Trophoblast cell (in vitro differentiated cells and primary cell): ENCODE data around the gene DIRAS1.

Source experiments
- DNase-seq, 2 donors: peaks; one replicate each; pipeline ENCODE4 v3.0.0-alpha.2; 2016
- H2AFZ ChIP-seq: 2 replicates; pipeline ENCODE4 v1.6.1; 2013; ENCODE audit warnings: low read length, moderate library complexity, mild to moderate bottlenecking; ENCODE audit not compliant: insufficient read depth, poor library complexity
- H2AK5ac ChIP-seq: 2 replicates; pipeline ENCODE4 v1.6.1; 2013; ENCODE audit warnings: mild to moderate bottlenecking, low read length
- H2BK120ac ChIP-seq: 2 replicates; pipeline ENCODE4 v1.6.1; 2013; ENCODE audit warnings: low read length, mild to moderate bottlenecking, moderate library complexity; ENCODE audit not compliant: insufficient read depth, poor library complexity
- H2BK12ac ChIP-seq: 2 replicates; pipeline ENCODE4 v1.6.1; 2013; ENCODE audit warnings: mild to moderate bottlenecking, low read length, moderate library complexity
- H2BK5ac ChIP-seq: 2 replicates; pipeline ENCODE4 v1.6.1; 2013; ENCODE audit warnings: low read length, low read depth, moderate library complexity, mild to moderate bottlenecking; ENCODE audit not compliant: poor library complexity
- H3K14ac ChIP-seq: 2 replicates; pipeline ENCODE4 v1.6.1; 2013; ENCODE audit warnings: mild to moderate bottlenecking, low read length
- H3K18ac ChIP-seq: 2 replicates; pipeline ENCODE4 v1.6.1; 2013; ENCODE audit warnings: mild to moderate bottlenecking, low read length
- H3K23ac ChIP-seq: 2 replicates; pipeline ENCODE4 v1.6.1; 2013; ENCODE audit warnings: low read length
- H3K27ac ChIP-seq: 2 replicates; pipeline ENCODE4 v1.5.1; 2013; ENCODE audit warnings: low read depth, mild to moderate bottlenecking, inconsistent platforms, low read length, moderate library complexity
- H3K27me3 ChIP-seq: 2 replicates; pipeline ENCODE4 v1.6.1; 2013; ENCODE audit warnings: inconsistent platforms, mild to moderate bottlenecking, low read length, moderate library complexity; ENCODE audit not compliant: insufficient read depth
- H3K36me3 ChIP-seq, 2 experiments: 1 replicate in 1 of 2; 2 replicates in 1 of 2; pipeline ENCODE4 v1.6.1; 2013; ENCODE audit warnings: low read length in 2 of 2, mild to moderate bottlenecking in 2 of 2, moderate library complexity in 1 of 2; ENCODE audit not compliant: insufficient read depth in 2 of 2, control insufficient read depth in 1 of 2
- H3K4ac ChIP-seq: 2 replicates; pipeline ENCODE4 v1.6.1; 2013; ENCODE audit warnings: low read depth, mild to moderate bottlenecking, low read length, moderate library complexity
- H3K4me1 ChIP-seq, 2 experiments: 1 replicate in 1 of 2; 2 replicates in 1 of 2; pipeline ENCODE4 v1.6.1; 2013; ENCODE audit warnings: low read length in 2 of 2, mild to moderate bottlenecking in 2 of 2, moderate library complexity in 1 of 2; ENCODE audit not compliant: insufficient read depth in 2 of 2, control insufficient read depth in 1 of 2
- H3K4me2 ChIP-seq: 2 replicates; pipeline ENCODE4 v1.6.1; 2013; ENCODE audit warnings: inconsistent platforms, mild to moderate bottlenecking, low read length, moderate library complexity
- H3K4me3 ChIP-seq: 2 replicates; pipeline ENCODE4 v1.5.1; 2013; ENCODE audit warnings: mild to moderate bottlenecking, low read depth, low read length, inconsistent platforms
- H3K79me1 ChIP-seq: one replicate; pipeline ENCODE4 v1.6.1; 2013; ENCODE audit warnings: low read length
- H3K79me2 ChIP-seq: 2 replicates; pipeline ENCODE4 v1.6.1; 2013; ENCODE audit warnings: low read length, mild to moderate bottlenecking; ENCODE audit not compliant: control insufficient read depth, insufficient read depth, poor library complexity
- H3K9ac ChIP-seq: 2 replicates; pipeline ENCODE4 v1.6.1; 2013; ENCODE audit warnings: mild to moderate bottlenecking, low read length
- H3K9me3 ChIP-seq: 2 replicates; pipeline ENCODE4 v1.6.1; 2013; ENCODE audit warnings: low read depth, mild to moderate bottlenecking, control low read depth, inconsistent platforms, low read length; ENCODE audit not compliant: insufficient read depth
- H4K12ac ChIP-seq: 2 replicates; pipeline ENCODE4 v1.6.1; 2013; ENCODE audit warnings: low read depth, mild to moderate bottlenecking, low read length, moderate library complexity
- H4K8ac ChIP-seq: 2 replicates; pipeline ENCODE4 v1.6.1; 2013; ENCODE audit warnings: low read depth, mild to moderate bottlenecking, low read length, moderate library complexity
- H4K91ac ChIP-seq: one replicate; pipeline ENCODE4 v1.6.1; 2013; ENCODE audit warnings: low read depth, mild to moderate bottlenecking, low read length, moderate library complexity
- WGBS: extraction: QIAGEN DNeasy Blood & Tissue Kit; methylation state at CpG from one replicate; pipeline ENCODE4 v1.1.7; 2013; ENCODE audit warnings: missing lambda C conversion rate; ENCODE audit not compliant: insufficient read length, insufficient coverage; ENCODE audit errors: extremely low coverage; 5-methylcytosine and 5-hydroxymethylcytosine counted together

DIRAS1 gene

GRCh38 chr19:2759965-2760364, 38.8 kb upstream of the DIRAS1 start:
- H3K27me3 ChIP-seq, result no peaks in the 10 kb centered on the region
- no peak overlapping the region for H4K8ac ChIP-seq
- H3K18ac ChIP-seq, result no peak overlapping the region
- no peak overlapping the region for H4K12ac ChIP-seq
- H3K36me3 ChIP-seq, result peaks cover 79 to 84% of the 10 kb centered on the region in 2 experiments
- no peak overlapping the region for H2BK5ac ChIP-seq
- no peak for DNase-seq
- H3K9me3 ChIP-seq, result peaks cover 4% of the 10 kb centered on the region
- no peak overlapping the region for H3K4me3 ChIP-seq
- no peak overlapping the region for H2BK12ac ChIP-seq
- H3K4ac ChIP-seq, result no peak overlapping the region
- no CpG with 5 or more reads among the region's 7 CpGs for WGBS
- no peak overlapping the region for H2BK120ac ChIP-seq
- no peaks in the 10 kb centered on the region for H3K79me1 ChIP-seq
- no peaks in the 10 kb centered on the region for H3K4me1 ChIP-seq
- H3K27ac ChIP-seq, result no peak overlapping the region
- H3K4me2 ChIP-seq, result no peak overlapping the region
- H3K9ac ChIP-seq, result no peak overlapping the region
- no peak overlapping the region for H3K14ac ChIP-seq
- H2AFZ ChIP-seq, result no peak overlapping the region
- H2AK5ac ChIP-seq, result no peak overlapping the region
- no peak overlapping the region for H4K91ac ChIP-seq
- no peak overlapping the region for H3K23ac ChIP-seq
- no peaks in the 10 kb centered on the region for H3K79me2 ChIP-seq

DNA sequence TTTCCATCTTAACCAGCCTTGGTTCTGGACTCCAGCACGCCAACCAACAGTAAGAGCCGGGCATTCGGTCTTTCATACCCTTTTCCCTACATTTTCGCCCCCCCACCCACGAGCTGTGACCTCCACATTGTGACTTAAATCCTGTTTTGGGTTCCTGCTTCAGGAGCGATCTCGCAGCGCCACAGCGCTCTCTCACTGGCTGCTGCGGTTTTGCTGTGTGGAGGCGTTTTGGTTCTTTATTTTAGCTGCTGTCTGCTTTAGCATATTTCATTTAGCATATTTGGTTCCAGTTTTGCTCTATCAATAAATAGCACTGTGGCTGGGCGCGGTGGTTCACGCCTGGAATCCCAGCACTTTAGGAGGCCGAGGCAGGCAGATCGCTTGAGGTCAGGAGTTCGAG, 38.2 kb upstream of the DIRAS1 start:
- Histone ChIP-seq H3K4me3 (no peak overlapping the region), H3K9me3 (peaks cover 6% of the 10 kb centered on the region), H3K4me2 (no peak overlapping the region), H3K14ac (no peak overlapping the region), H3K4me1 (no peaks in the 10 kb centered on the region), H3K27ac (no peak overlapping the region), H2BK12ac (no peak overlapping the region), H3K23ac (no peak overlapping the region), H4K12ac (no peak overlapping the region), H3K79me1 (no peaks in the 10 kb centered on the region), H4K8ac (no peak overlapping the region), H3K27me3 (no peaks in the 10 kb centered on the region), H2BK120ac (no peak overlapping the region), H3K18ac (no peak overlapping the region), H4K91ac (no peak overlapping the region), H3K36me3 (peaks cover 82 to 84% of the 10 kb centered on the region in 2 experiments), H3K9ac (no peak overlapping the region), H3K79me2 (no peaks in the 10 kb centered on the region), H2AFZ (no peak overlapping the region), H2BK5ac (no peak overlapping the region), H3K4ac (no peak overlapping the region), H2AK5ac (no peak overlapping the region)
- DNase-seq, result no peak
- WGBS, result no CpG with 5 or more reads among the region's 17 CpGs

DNA sequence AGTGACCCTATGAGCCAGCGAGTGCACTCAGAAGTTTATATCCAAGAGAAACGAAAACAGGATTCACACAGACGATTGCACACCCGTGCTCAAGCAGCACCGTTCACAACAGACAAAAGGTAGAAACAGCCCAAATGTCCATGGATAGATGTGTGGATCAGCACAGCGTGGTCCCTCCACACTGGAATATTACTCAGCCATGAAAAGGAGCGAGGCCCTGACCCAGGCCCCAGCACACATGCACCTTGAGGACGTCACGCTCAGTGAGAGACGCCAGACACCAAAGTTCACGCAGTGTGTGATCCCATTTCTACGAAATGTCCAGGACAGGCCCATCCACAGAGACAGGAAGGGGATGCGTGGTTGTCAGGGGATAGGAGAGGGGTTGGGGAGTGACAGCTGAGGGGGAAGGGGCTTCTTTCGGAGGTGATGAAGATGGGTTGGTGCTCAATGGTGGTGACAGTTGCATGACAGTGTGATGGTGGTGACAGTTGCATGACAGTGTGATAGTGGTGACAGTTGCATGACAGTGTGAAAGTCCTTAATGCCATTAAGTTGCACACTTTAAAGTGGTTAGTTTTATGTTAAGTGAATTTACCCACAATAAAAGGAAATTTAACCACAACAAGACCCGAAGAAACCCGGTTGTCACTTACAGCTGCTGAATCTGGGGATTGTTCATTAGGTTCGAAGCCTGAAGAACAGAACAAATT, 37.6 kb upstream of the DIRAS1 start:
- H3K18ac ChIP-seq, result no peak overlapping the region
- H3K4ac ChIP-seq, result no peak overlapping the region
- H3K4me1 ChIP-seq, result no peaks in the 10 kb centered on the region
- H3K9ac ChIP-seq, result no peak overlapping the region
- no peak overlapping the region for H3K27ac ChIP-seq
- no peak overlapping the region for H3K4me3 ChIP-seq
- no peak overlapping the region for H4K12ac ChIP-seq
- WGBS, result no CpG with 5 or more reads among the region's 17 CpGs
- H2BK5ac ChIP-seq, result no peak overlapping the region
- no peak overlapping the region for H2AFZ ChIP-seq
- H3K9me3 ChIP-seq, result peaks cover 6% of the 10 kb centered on the region
- no peak overlapping the region for H2AK5ac ChIP-seq
- H3K79me2 ChIP-seq, result no peaks in the 10 kb centered on the region
- H3K27me3 ChIP-seq, result no peaks in the 10 kb centered on the region
- H3K14ac ChIP-seq, result no peak overlapping the region
- no peak overlapping the region for H2BK12ac ChIP-seq
- H4K91ac ChIP-seq, result no peak overlapping the region
- H3K36me3 ChIP-seq, result peaks cover 87 to 89% of the 10 kb centered on the region in 2 experiments
- no peaks in the 10 kb centered on the region for H3K79me1 ChIP-seq
- H3K23ac ChIP-seq, result no peak overlapping the region
- DNase-seq, result no peak
- no peak overlapping the region for H3K4me2 ChIP-seq
- H2BK120ac ChIP-seq, result no peak overlapping the region
- H4K8ac ChIP-seq, result no peak overlapping the region

- Histone ChIP-seq H3K27me3 (no peaks in the 10 kb centered on the region), H2AK5ac (no peak overlapping the region), H3K79me1 (no peaks in the 10 kb centered on the region), H3K4me2 (no peak overlapping the region), H3K9ac (no peak overlapping the region), H3K9me3 (peaks cover 6% of the 10 kb centered on the region), H2BK12ac (no peak overlapping the region), H3K79me2 (no peaks in the 10 kb centered on the region), H3K4ac (no peak overlapping the region), H3K4me3 (no peak overlapping the region), H3K27ac (no peak overlapping the region), H4K8ac (no peak overlapping the region), H2BK5ac (no peak overlapping the region), H3K23ac (no peak overlapping the region), H4K91ac (no peak overlapping the region), H2BK120ac (no peak overlapping the region), H3K4me1 (no peaks in the 10 kb centered on the region), H3K36me3 (peaks cover 82 to 84% of the 10 kb centered on the region in 2 experiments), H2AFZ (no peak overlapping the region), H3K14ac (no peak overlapping the region), H4K12ac (no peak overlapping the region), H3K18ac (no peak overlapping the region)
- WGBS, result no CpG with 5 or more reads among the region's 48 CpGs
- no peak for DNase-seq
Measured at GRCh38 chr19:2756921-2757881, 36.0 kb upstream of the DIRAS1 start.
